Measurements from ENCODE around the gene MYBL2.

DNA sequence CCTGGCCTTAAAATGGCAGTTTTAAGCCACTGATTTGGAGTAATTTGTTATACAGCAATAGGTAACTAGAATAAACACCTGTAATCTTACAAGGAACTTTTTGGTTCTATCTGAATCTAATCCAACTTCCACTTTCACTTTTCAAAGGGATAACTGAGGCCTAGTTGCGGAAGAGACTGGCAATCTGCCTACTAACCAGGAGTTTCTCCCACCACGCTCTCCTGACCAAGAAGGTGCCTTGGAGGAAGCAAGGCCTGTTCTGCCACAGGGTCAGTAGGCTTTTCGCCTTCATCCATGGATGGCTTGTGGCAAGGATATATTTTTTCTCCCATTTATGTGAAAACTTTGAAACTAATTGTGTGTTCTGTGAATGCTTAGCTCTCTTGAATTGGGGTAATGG lies 12.9 kb upstream of the MYBL2 start:
- TF ChIP-seq CTCF (IDR thresholded peaks at IDR 0.05), result no peak
- no peak for TF ChIP-seq POLR2A (IDR thresholded peaks at IDR 0.05)
- no peak for TF ChIP-seq POLR2AphosphoS5 (IDR thresholded peaks at IDR 0.05)

All from gastroesophageal sphincter (tissue), 3 donors.